Bronchial epithelial cell (primary cell): ENCODE data around the gene DDX56. TPM values are rescaled to one million over a fixed set of nuclear protein-coding genes. Genes with fewer than 3 reads are reported as not detected.
"Not testable (repeated sequence)": the region's sequence is repeated elsewhere in the genome, so short reads cannot be mapped to it uniquely, and the experiment has no call there.

Experiments used
- DNase-seq: peaks from one replicate; pipeline ENCODE4 v3.0.0-alpha.2; 2010; ENCODE audit warnings: low read depth
- FAIRE-seq: peaks from 2 replicates; lab custom pipeline; 2011; peaks lifted over from hg19 to GRCh38; lab: Jason Lieb, UNC
- H3K27me3 ChIP-seq: 2 replicates; pipeline ENCODE4 v1.5.1; 2011; ENCODE audit warnings: low read length; ENCODE audit not compliant: control insufficient read depth, insufficient read depth
- H3K36me3 ChIP-seq: 2 replicates; pipeline ENCODE4 v1.5.1; 2011; ENCODE audit warnings: low read length; ENCODE audit not compliant: control insufficient read depth, insufficient read depth
- H3K4me3 ChIP-seq: 2 replicates; pipeline ENCODE4 v1.5.1; 2011; ENCODE audit warnings: mild to moderate bottlenecking, low read depth, low read length, control low read depth
- CTCF ChIP-seq: IDR thresholded peaks from 2 replicates; pipeline ENCODE4 v1.5.1; 2011; ENCODE audit warnings: mild to moderate bottlenecking, moderate library complexity, low read length, control low read depth, inconsistent platforms; ENCODE audit not compliant: insufficient read depth, severe bottlenecking
- total RNA-seq: library from RNA; depleted of rRNA; stranded (reverse); fragments of >200 nt; gene quantifications from 2 replicates; pipeline ENCODE4 v1.2.1, GENCODE V29; 2014

The DDX56 gene
- total RNA-seq, 1 donor from 2014 or later, result 65.0 TPM

GRCh38 chr7:44603193-44603592 lies 29.5 kb upstream of the DDX56 start:
- Histone ChIP-seq H3K4me3 (no peak overlapping the region), H3K27me3 (no peaks in the 10 kb centered on the region), H3K36me3 (no peaks in the 10 kb centered on the region)
- DNase-seq (no peak), FAIRE-seq (no peak)
- no peak for TF ChIP-seq CTCF

- no peak for FAIRE-seq
These were observed 28.8 kb upstream of the DDX56 start for GRCh38 chr7:44602576-44602910.

GRCh38 chr7:44599222-44599621 lies 25.5 kb upstream of the DDX56 start:
- FAIRE-seq (no peak), DNase-seq (no peak)
- no peak overlapping the region for H3K4me3 ChIP-seq
- H3K36me3 ChIP-seq, result no peaks in the 10 kb centered on the region
- H3K27me3 ChIP-seq, result no peaks in the 10 kb centered on the region
- no peak for TF ChIP-seq CTCF

More at GRCh38 chr7:44602576-44602910, 28.8 kb upstream of the DDX56 start:
- Histone ChIP-seq H3K4me3 (no peak overlapping the region), H3K27me3 (no peaks in the 10 kb centered on the region), H3K36me3 (no peaks in the 10 kb centered on the region)
- TF ChIP-seq CTCF, result no peak
- no peak for DNase-seq

- H3K27me3 ChIP-seq, FAIRE-seq: not testable (repeated sequence)
These were observed 23.5 kb upstream of the DDX56 start for GRCh38 chr7:44597181-44597580.

GRCh38 chr7:44595934-44596635 lies 22.4 kb upstream of the DDX56 start:
- no peak for TF ChIP-seq CTCF
- Histone ChIP-seq H3K4me3 (no peak overlapping the region), H3K36me3 (no peaks in the 10 kb centered on the region), H3K27me3 (no peaks in the 10 kb centered on the region)
- FAIRE-seq (no peak), DNase-seq (no peak)

More at GRCh38 chr7:44597181-44597580, 23.5 kb upstream of the DDX56 start:
- H3K4me3 ChIP-seq, H3K36me3 ChIP-seq, DNase-seq: not testable (repeated sequence)

- Histone ChIP-seq H3K27me3 (no peaks in the 10 kb centered on the region), H3K4me3 (no peak overlapping the region), H3K36me3 (no peaks in the 10 kb centered on the region)
- TF ChIP-seq CTCF, result no peak
- DNase-seq (no peak), FAIRE-seq (no peak)
These were observed 17.2 kb upstream of the DDX56 start for GRCh38 chr7:44590910-44591309.
